OCI-LY3 (cell line): ENCODE data around the gene ZDHHC14.

Experiments
- EZH2phosphoT487 ChIP-seq: fragments of 200-600 bp; shearing (Covaris generic); IDR thresholded peaks from 2 replicates; pipeline ENCODE4 v1.6.1; 2018; ENCODE audit warnings: antibody characterized with exemption, mixed run types, low read depth
- TF ChIP-seq, protein P1 (sequence below): fragments of 200-600, 300-600 bp; sonication (generic); IDR thresholded peaks from 2 replicates; pipeline ENCODE4 v1.5.1; 2014; ENCODE audit warnings: antibody characterized with exemption, low read length, low read depth

- TF ChIP-seq, protein P1, sequence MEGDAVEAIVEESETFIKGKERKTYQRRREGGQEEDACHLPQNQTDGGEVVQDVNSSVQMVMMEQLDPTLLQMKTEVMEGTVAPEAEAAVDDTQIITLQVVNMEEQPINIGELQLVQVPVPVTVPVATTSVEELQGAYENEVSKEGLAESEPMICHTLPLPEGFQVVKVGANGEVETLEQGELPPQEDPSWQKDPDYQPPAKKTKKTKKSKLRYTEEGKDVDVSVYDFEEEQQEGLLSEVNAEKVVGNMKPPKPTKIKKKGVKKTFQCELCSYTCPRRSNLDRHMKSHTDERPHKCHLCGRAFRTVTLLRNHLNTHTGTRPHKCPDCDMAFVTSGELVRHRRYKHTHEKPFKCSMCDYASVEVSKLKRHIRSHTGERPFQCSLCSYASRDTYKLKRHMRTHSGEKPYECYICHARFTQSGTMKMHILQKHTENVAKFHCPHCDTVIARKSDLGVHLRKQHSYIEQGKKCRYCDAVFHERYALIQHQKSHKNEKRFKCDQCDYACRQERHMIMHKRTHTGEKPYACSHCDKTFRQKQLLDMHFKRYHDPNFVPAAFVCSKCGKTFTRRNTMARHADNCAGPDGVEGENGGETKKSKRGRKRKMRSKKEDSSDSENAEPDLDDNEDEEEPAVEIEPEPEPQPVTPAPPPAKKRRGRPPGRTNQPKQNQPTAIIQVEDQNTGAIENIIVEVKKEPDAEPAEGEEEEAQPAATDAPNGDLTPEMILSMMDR, result no peak
- no peak for TF ChIP-seq EZH2phosphoT487
Observed at GRCh38 chr6:157346373-157346772, 34.6 kb upstream of the ZDHHC14 start.
